ENCODE data around the gene TMEM176B. TPM values are rescaled to one million over a fixed set of nuclear protein-coding genes. Genes with fewer than 3 reads are reported as not detected.
A peak's percentile ranks its signal among the peaks of the same experiment; 100 is the strongest.
"Not testable (repeated sequence)": the region's sequence is repeated elsewhere in the genome, so short reads cannot be mapped to it uniquely, and the experiment has no call there.

The TMEM176B gene
- total RNA-seq, 1 experiment from 2014 or later: 0.31 TPM

DNA sequence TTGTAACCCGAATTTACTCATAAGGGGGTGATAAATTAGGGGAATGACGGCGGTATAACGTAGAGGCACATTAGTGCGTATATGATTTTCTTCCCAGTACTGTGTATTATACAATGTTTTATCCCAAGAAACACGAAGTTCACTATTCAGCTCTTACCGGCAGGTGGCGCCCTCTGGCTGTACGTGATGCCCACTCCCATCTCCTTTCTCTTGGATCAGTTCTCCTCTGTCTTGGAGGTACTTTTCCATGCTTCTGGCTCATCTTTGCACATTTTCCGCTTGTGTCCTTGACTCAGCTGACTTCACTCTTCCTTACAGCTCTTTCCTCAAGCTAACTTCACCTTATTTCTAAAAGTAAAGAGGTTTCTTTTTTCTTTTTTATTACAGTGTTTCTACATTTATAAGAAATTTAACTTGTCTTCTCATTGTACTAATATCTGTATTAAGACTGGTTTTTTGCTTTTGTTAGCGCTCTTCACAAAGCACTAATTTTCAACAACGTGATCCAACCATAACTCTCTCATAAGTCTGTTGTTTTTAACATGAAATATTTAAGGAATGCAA is 21.3 kb downstream of the TMEM176B start:
- intact Hi-C loops (cut with micrococcal nuclease; ENCODE audit: unreplicated experiment) (loop anchor here (5.0 kb wide), 1 partner anchor 208 kb away; no protein-coding TSS in a partner anchor), in situ Hi-C loops (cut with HindIII; ENCODE audit: low pct_unique_long_range_greater_than_20kb, low sequenced_read_pairs) (no loop called here)
- POLR2A ChIA-PET: no interaction called here
- ATAC-seq (peak; percentile 99), DNase-seq (ENCODE audit: low read depth, low spot score) (peak; percentile 55)
- Histone ChIP-seq H3K27ac (ENCODE audit: low read length) (no peak overlapping the region), H3K9me3 (ENCODE audit: control insufficient read depth, insufficient read depth, low read depth, low read length) (no peaks in the 10 kb centered on the region), H3K36me3 (ENCODE audit: control insufficient read depth, insufficient read depth, low read length) (no peaks in the 10 kb centered on the region), H3K4me3 (ENCODE audit: low read depth in 2 of 2, low read length in 2 of 2) (no peak overlapping the region), H3K27me3 (ENCODE audit: control insufficient read depth, insufficient read depth, low read length) (no peaks in the 10 kb centered on the region; the same call in none of the 2 replicates), H3K4me1 (ENCODE audit: control insufficient read depth, insufficient read depth, low read length) (peaks cover 3% of the 10 kb centered on the region; the same call in 1 of the 2 replicates)
- CTCF ChIA-PET: interaction anchor here (1.1 kb wide), 1 partner anchor 20 kb away, joined by 12 read pairs; no protein-coding TSS in a partner anchor
- TF ChIP-seq SIN3A (IDR thresholded peaks at IDR 0.05; ENCODE audit: borderline replicate concordance, insufficient read depth, low read depth, low read length) (no peak), CTCF (IDR thresholded peaks at IDR 0.05) (peak; percentile 94)
- BruUV-seq (replicated peaks): no TSS peak

DNA sequence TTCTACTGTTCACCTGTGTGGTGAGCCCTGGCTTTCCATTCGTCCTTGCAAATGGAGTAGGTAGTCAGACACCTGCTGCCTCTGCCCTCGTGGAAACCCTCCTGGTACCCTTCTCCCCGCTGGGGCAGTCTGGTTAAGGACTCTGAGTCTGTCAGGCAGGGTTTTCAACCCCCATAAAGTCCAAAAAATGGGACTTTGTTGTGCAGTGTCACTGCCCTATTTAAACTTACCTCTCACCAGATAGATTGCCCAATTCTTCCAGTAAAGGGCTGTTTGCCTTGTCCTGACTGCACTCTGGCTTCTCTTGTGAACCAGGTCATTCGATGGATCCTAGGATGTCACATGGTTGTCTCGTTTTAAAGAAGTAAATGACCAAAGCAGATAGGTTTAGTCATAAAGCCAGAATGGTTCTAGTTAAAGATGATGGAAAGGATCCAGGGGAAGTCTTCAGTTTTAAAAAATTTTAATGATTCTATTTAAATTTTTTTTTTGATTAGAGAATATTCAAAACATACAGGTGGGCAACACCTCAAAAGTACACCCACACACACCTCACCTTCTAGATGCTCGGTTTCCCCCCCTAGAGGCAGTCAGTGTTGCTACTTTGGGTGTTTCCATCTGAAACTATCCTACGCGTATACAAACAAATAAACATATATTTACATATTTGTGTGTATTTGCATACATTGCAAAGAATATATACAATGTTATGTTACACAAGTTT is 22.0 kb downstream of the TMEM176B start:
- no TSS peak for BruUV-seq (replicated peaks)
- peaks cover 3% of the 10 kb centered on the region; the same call in 1 of the 2 replicates for H3K4me1 ChIP-seq (ENCODE audit: control insufficient read depth, insufficient read depth, low read length)
- POLR2A ChIA-PET: no interaction called here
- CTCF ChIA-PET: interaction anchor here (1.1 kb wide), 1 partner anchor 19 kb away, joined by 12 read pairs; no protein-coding TSS in a partner anchor
- H3K27ac ChIP-seq (ENCODE audit: low read length): no peak overlapping the region
- intact Hi-C loops (cut with micrococcal nuclease; ENCODE audit: unreplicated experiment) (loop anchor here (5.0 kb wide), 1 partner anchor 209 kb away; no protein-coding TSS in a partner anchor), in situ Hi-C loops (cut with HindIII; ENCODE audit: low pct_unique_long_range_greater_than_20kb, low sequenced_read_pairs) (no loop called here)
- DNase-seq (ENCODE audit: low read depth, low spot score): no peak
- H3K36me3 ChIP-seq (ENCODE audit: control insufficient read depth, insufficient read depth, low read length): no peaks in the 10 kb centered on the region
- H3K4me3 ChIP-seq (ENCODE audit: low read depth in 2 of 2, low read length in 2 of 2): no peak overlapping the region
- H3K27me3 ChIP-seq (ENCODE audit: control insufficient read depth, insufficient read depth, low read length): no peaks in the 10 kb centered on the region
- TF ChIP-seq POLR2AphosphoS5 (IDR thresholded peaks at IDR 0.05; ENCODE audit: low read depth, low read length) (no peak), REST (IDR thresholded peaks at IDR 0.05; ENCODE audit: insufficient read depth in 1 of 2, low read depth in 2 of 2, low read length in 1 of 2) (no peak), CTCF (IDR thresholded peaks at IDR 0.05) (no peak), SIN3A (IDR thresholded peaks at IDR 0.05; ENCODE audit: borderline replicate concordance, insufficient read depth, low read depth, low read length) (no peak), TCF7L2 (IDR thresholded peaks at IDR 0.05; ENCODE audit: low read depth, low read length) (no peak)
- no peaks in the 10 kb centered on the region for H3K9me3 ChIP-seq (ENCODE audit: control insufficient read depth, insufficient read depth, low read depth, low read length)
- peak; percentile 36; the same call in 1 of the 2 replicates for ATAC-seq

GRCh38 chr7:150774131-150774530 is 26.0 kb downstream of the TMEM176B start:
- ATAC-seq; H3K27ac ChIP-seq (ENCODE audit: low read length); in situ Hi-C loops (cut with HindIII; ENCODE audit: low pct_unique_long_range_greater_than_20kb, low sequenced_read_pairs); H3K4me1 ChIP-seq (ENCODE audit: control insufficient read depth, insufficient read depth, low read length); intact Hi-C loops (cut with micrococcal nuclease; ENCODE audit: unreplicated experiment); H3K27me3 ChIP-seq (ENCODE audit: control insufficient read depth, insufficient read depth, low read length); H3K4me3 ChIP-seq (ENCODE audit: low read depth in 2 of 2, low read length in 2 of 2); H3K9me3 ChIP-seq (ENCODE audit: control insufficient read depth, insufficient read depth, low read depth, low read length); BruUV-seq (replicated peaks); CTCF ChIA-PET; DNase-seq (ENCODE audit: low read depth, low spot score); H3K36me3 ChIP-seq (ENCODE audit: control insufficient read depth, insufficient read depth, low read length); POLR2A ChIA-PET: not testable (repeated sequence)
